ENCODE measurements around the gene INPP5A.
"Not testable (repeated sequence)": the region's sequence is repeated elsewhere in the genome, so short reads cannot be mapped to it uniquely, and the experiment has no call there.

Gene INPP5A

DNA sequence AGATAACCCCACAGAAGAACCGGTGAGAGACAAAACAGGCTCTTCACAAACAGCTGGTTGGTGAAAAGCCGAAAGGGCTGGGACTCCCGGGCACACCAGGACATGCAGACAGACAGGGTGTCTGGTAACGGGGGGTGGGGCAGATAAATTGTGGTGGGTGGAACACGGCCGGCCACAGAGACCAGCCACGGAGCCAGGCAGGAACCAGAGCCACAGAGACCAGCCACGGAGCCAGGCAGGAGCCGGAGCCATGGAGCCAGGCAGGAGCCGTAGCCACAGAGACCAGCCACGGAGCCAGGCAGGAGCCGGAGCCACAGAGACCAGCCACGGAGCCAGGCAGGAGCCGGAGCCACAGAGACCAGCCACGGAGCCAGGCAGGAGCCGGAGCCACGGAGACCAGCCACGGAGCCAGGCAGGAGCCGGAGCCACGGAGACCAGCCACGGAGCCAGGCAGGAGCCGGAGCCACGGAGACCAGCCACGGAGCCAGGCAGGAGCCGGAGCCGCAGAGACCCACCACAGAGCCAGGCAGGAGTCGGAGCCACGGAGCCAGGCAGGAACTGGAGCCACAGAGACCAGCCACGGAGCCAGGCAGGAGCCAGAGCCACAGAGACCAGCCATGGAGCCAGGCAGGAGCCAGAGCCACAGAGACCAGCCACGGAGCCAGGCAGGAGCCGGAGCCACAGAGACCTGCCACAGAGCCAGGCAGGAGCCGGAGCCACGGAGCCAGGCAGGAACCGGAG lies 288.4 kb downstream of the INPP5A start:
- intact Hi-C loops (cut with DNase I), result not testable (repeated sequence)
- DNase-seq, result peak in 6 of 42 donors; percentile 0 to 31 (median 4)

DNA sequence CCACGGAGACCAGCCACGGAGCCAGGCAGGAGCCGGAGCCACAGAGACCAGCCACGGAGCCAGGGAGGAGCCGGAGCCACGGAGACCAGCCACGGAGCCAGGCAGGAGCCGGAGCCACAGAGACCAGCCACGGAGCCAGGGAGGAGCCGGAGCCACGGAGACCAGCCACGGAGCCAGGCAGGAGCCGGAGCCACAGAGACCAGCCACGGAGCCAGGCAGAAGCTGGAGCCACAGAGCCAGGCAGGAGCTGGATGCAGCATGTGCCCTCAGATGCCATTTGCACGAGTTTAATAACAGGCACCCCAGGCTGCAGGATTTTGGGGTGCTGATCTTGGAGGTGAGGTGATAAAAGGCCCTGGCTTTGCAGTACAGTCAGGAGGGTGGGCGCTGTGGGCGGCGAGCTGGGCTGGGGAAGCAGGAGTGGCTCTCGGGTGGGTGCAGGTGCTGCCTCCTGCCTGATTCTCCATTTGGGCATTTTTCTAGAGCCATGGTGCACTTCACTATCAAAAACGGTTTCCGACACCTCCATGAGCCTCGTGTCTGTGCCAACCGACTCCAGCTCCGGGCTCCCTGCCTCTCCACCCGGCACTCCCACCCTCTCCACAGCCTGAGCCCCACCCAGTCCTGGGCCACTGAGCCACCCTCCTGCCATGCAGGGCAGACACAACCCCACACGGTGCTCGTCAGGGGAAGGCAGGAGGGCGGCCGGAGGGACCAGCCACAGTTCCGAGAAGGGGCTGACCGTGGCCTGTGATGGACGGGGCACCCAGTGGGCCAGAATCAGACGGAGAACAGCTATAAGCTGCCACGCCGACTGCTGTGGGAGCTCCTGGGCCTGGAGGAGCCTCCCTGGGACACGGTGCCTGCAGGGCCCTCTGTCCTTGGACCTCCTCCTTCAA lies 289.2 kb downstream of the INPP5A start:
- intact Hi-C loops (cut with DNase I), result no loop called here
- DNase-seq, result peak in 6 of 42 donors; percentile 1 to 33 (median 15)

DNA sequence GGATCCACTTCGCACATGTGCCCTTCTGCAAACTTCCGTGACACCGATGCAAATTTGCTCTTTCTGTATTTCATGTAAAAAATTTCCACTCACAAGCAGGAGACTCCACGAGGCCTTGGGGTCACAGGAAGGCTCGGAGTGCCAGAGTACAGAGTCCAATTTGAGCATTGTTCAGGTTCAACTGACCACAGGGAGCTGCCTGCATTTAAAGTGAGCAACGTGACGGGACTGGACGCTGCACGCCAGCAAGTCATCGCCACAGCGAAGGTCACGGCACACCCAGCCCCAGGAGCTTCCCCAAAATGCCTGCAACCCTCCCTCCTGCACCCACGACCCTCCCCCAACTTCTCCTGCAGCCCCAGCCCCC lies 289.8 kb downstream of the INPP5A start:
- intact Hi-C loops (cut with DNase I), result no loop called here
- DNase-seq, result peak in 5 of 42 donors; percentile 3 to 20 (median 5)

- intact Hi-C loops (cut with DNase I), result no loop called here
- DNase-seq, result peak in 6 of 42 donors; percentile 6 to 32 (median 10)
These were observed 290.4 kb downstream of the INPP5A start for GRCh38 chr10:132827861-132828539.

GRCh38 chr10:132828681-132829080 lies 291.1 kb downstream of the INPP5A start:
- peak in 9 of 42 donors; percentile 6 to 42 (median 21) for DNase-seq
- intact Hi-C loops (cut with DNase I), result no loop called here

DNA sequence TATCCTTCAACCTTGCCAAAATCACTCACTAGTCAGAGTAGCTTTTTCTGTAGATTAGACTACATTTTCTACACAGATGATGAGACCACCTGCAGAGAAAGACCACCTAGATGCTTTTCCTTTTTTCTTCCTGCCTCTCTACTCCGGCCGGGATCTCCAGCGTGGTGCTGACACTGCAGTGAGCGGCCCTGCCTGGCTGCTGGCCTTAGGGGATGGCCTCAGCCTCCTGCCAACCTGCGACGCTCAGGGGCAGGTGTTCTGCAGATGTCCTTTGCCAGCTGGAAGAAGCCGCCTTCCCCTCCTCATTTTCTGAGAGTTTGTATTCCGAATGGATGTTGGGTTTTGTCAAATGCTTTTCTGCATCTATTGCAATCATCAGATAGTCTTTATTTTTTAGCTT lies 291.8 kb downstream of the INPP5A start:
- DNase-seq, result peak in 6 of 42 donors; percentile 6 to 34 (median 14)
- intact Hi-C loops (cut with DNase I), result no loop called here

DNA sequence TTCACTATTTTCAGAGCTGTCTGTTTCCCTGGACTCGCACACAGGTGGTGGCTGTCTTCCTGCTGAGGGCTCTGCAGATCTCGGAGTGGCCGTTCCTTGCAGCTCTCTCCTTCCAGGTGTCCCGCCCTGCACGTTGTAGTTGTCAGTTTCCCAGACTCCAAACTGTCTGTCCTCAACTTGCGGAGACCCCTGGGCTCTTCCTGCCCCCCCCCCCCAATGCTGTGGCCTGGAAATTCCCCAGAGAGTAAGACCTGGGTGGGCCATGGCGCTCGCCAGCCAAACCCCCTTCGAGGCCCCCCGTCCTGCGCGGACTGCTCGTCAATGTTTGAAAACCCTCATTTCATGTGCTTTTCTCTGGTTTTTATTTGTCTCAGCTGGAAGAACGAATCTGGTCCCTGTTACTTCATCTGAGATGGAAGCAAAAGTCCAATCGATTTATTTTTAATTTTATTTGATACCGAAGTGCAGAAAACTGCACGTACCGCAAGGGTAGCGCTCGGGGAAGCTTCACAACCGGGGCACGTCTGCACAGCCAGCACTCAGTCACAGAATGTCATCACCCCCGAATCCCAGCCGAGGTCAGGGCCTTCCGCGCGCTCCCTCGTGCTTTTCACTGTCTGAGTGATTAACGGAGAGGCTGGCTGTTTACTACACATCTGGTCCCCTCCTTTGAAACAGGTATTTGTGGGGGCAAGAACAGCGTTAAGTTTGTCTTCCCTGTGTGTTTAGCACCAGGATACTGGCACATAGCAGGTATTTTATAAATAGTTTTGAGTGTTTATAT lies 294.8 kb downstream of the INPP5A start:
- intact Hi-C loops (cut with DNase I), result no loop called here

More for the DNA sequence above, 294.8 kb downstream of the INPP5A start:
- peak in 6 of 42 donors; percentile 6 to 35 (median 18) for DNase-seq

Data from head of caudate nucleus (tissue), 42 donors.